ENCODE measurements around the gene FOXP1. TPM values are rescaled to one million over a fixed set of nuclear protein-coding genes. Genes with fewer than 3 reads are reported as not detected.

FOXP1 gene
- total and polyA plus RNA-seq, 4 donors: 15.2 to 263 (median 110) TPM

- Histone ChIP-seq H3K4me3 (ENCODE audit: low read length in 2 of 2) (peak overlapping the region; percentile 76 to 88), H3K4me1 (ENCODE audit: control insufficient read depth in 1 of 2, insufficient read depth in 2 of 2, low read length in 2 of 2) (peaks cover 3 to 5% of the 10 kb centered on the region in 2 donors), H3K27me3 (ENCODE audit: control insufficient read depth in 1 of 2, insufficient read depth in 2 of 2, low read length in 1 of 2) (no peaks in the 10 kb centered on the region), H3K9me3 (ENCODE audit: control insufficient read depth, low read length) (no peaks in the 10 kb centered on the region), H3K27ac (ENCODE audit: low read depth in 1 of 2, low read length in 2 of 2) (no peak overlapping the region), H3K36me3 (ENCODE audit: control insufficient read depth in 1 of 2, insufficient read depth in 2 of 2, low read length in 1 of 2) (no peaks in the 10 kb centered on the region)
- intact Hi-C loops (cut with DNase I): loop anchor here (5.0 to 10.0 kb wide), 6 partner anchors 37 to 589 kb away; no protein-coding TSS in a partner anchor
- ATAC-seq (ENCODE audit: low FRiP score) (no peak), DNase-seq (no peak)
- WGBS, 2 donors: 1% methylated on average over 4 of the region's 4 CpGs
These were observed 517.8 kb downstream of the FOXP1 start for GRCh38 chr3:71065764-71066013.

GRCh38 chr3:71064956-71065763, 518.4 kb downstream of the FOXP1 start:
- Histone ChIP-seq H3K4me1 (ENCODE audit: control insufficient read depth in 1 of 2, insufficient read depth in 2 of 2, low read length in 2 of 2) (peaks cover 3 to 5% of the 10 kb centered on the region in 2 donors), H3K27ac (ENCODE audit: low read depth in 1 of 2, low read length in 2 of 2) (peak overlapping the region; percentile 62 to 99), H3K36me3 (ENCODE audit: control insufficient read depth in 1 of 2, insufficient read depth in 2 of 2, low read length in 1 of 2) (no peaks in the 10 kb centered on the region), H3K9me3 (ENCODE audit: control insufficient read depth, low read length) (no peaks in the 10 kb centered on the region), H3K27me3 (ENCODE audit: control insufficient read depth in 1 of 2, insufficient read depth in 2 of 2, low read length in 1 of 2) (no peaks in the 10 kb centered on the region), H3K4me3 (ENCODE audit: low read length in 2 of 2) (peak overlapping the region; percentile 76 to 88)
- DNase-seq: peak; percentile 72 to 86
- 0% methylated on average over 63 to 85 of the region's 85 CpGs for WGBS, 2 donors
- intact Hi-C loops (cut with DNase I): loop anchor here (5.0 to 10.0 kb wide), 11 partner anchors 37 to 590 kb away; partner anchors contain the start of gene FOXP1 (in 1 of the 2)
- ATAC-seq (ENCODE audit: low FRiP score): peak; percentile 55

GRCh38 chr3:71064291-71064955, 519.1 kb downstream of the FOXP1 start:
- Histone ChIP-seq H3K4me3 (ENCODE audit: low read length in 2 of 2) (peak overlapping the region; percentile 76 to 88), H3K27me3 (ENCODE audit: control insufficient read depth in 1 of 2, insufficient read depth in 2 of 2, low read length in 1 of 2) (no peaks in the 10 kb centered on the region), H3K36me3 (ENCODE audit: control insufficient read depth in 1 of 2, insufficient read depth in 2 of 2, low read length in 1 of 2) (no peaks in the 10 kb centered on the region), H3K4me1 (ENCODE audit: control insufficient read depth in 1 of 2, insufficient read depth in 2 of 2, low read length in 2 of 2) (peaks cover 3 to 5% of the 10 kb centered on the region in 2 donors), H3K9me3 (ENCODE audit: control insufficient read depth, low read length) (no peaks in the 10 kb centered on the region), H3K27ac (ENCODE audit: low read depth in 1 of 2, low read length in 2 of 2) (peak overlapping the region; percentile 62 to 99)
- intact Hi-C loops (cut with DNase I): loop anchor here (5.0 to 10.0 kb wide), 9 partner anchors 42 to 590 kb away; partner anchors contain the start of gene FOXP1 (in 1 of the 2)
- peak; percentile 68 for ATAC-seq (ENCODE audit: low FRiP score)
- 0 to 1% methylated on average over 35 to 46 of the region's 46 CpGs for WGBS, 2 donors
- DNase-seq: peak; percentile 71 to 78

DNA sequence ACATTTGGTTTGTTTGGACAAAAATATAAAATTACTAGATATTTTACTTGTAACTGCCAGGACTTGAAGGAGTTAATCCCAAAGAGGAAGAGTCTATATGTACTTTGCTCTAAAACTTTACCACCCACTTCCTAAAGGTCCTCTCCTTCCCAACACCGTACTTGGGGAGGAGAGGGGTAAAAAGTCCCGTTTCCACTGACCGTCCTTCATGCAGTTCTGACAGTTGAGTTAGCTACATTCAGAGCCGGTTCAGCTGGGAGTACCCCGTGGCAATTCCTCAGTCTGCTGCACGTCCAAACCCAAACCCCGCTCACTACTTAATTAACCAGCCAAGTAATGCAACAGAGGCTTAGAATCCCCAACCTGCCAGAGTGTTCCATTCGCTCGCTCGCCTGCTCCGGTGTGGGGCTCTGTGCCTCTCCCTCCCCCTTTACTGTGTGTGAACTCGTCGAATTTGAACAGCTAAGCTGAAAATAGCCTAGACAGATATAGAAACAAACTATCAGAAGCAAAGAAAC, 519.7 kb downstream of the FOXP1 start:
- no peak for DNase-seq
- Histone ChIP-seq H3K9me3 (ENCODE audit: control insufficient read depth, low read length) (no peaks in the 10 kb centered on the region), H3K27ac (ENCODE audit: low read depth in 1 of 2, low read length in 2 of 2) (peak overlapping the region; percentile 62 to 99), H3K36me3 (ENCODE audit: control insufficient read depth in 1 of 2, insufficient read depth in 2 of 2, low read length in 1 of 2) (no peaks in the 10 kb centered on the region), H3K27me3 (ENCODE audit: control insufficient read depth in 1 of 2, insufficient read depth in 2 of 2, low read length in 1 of 2) (no peaks in the 10 kb centered on the region), H3K4me1 (ENCODE audit: control insufficient read depth in 1 of 2, insufficient read depth in 2 of 2, low read length in 2 of 2) (peaks cover 3 to 5% of the 10 kb centered on the region in 2 donors), H3K4me3 (ENCODE audit: low read length in 2 of 2) (peak overlapping the region; percentile 76 to 88)
- 0 to 1% methylated on average over 13 of the region's 13 CpGs for WGBS, 2 donors
- ATAC-seq (ENCODE audit: low FRiP score): peak; percentile 53
- intact Hi-C loops (cut with DNase I): loop anchor here (5.0 to 10.0 kb wide), 9 partner anchors 42 to 591 kb away; partner anchors contain the start of gene FOXP1 (in 1 of the 2)

GRCh38 chr3:71062952-71063772, 520.4 kb downstream of the FOXP1 start:
- Histone ChIP-seq H3K9me3 (ENCODE audit: control insufficient read depth, low read length) (no peaks in the 10 kb centered on the region), H3K27ac (ENCODE audit: low read depth in 1 of 2, low read length in 2 of 2) (peak overlapping the region; percentile 86 to 88), H3K4me1 (ENCODE audit: control insufficient read depth in 1 of 2, insufficient read depth in 2 of 2, low read length in 2 of 2) (peaks cover 3 to 5% of the 10 kb centered on the region in 2 donors), H3K4me3 (ENCODE audit: low read length in 2 of 2) (peak overlapping the region; percentile 76 to 88), H3K27me3 (ENCODE audit: control insufficient read depth in 1 of 2, insufficient read depth in 2 of 2, low read length in 1 of 2) (no peaks in the 10 kb centered on the region), H3K36me3 (ENCODE audit: control insufficient read depth in 1 of 2, insufficient read depth in 2 of 2, low read length in 1 of 2) (no peaks in the 10 kb centered on the region)
- WGBS, 2 donors: 0 to 1% methylated on average over 6 of the region's 6 CpGs
- ATAC-seq (ENCODE audit: low FRiP score): peak; percentile 36
- DNase-seq: no peak
- intact Hi-C loops (cut with DNase I): loop anchor here (5.0 to 10.0 kb wide), 9 partner anchors 41 to 592 kb away; partner anchors contain the start of gene FOXP1 (in 1 of the 2)

- Histone ChIP-seq H3K4me1 (ENCODE audit: control insufficient read depth in 1 of 2, insufficient read depth in 2 of 2, low read length in 2 of 2) (peaks cover 6 to 8% of the 10 kb centered on the region in 2 donors), H3K27me3 (ENCODE audit: control insufficient read depth in 1 of 2, insufficient read depth in 2 of 2, low read length in 1 of 2) (no peaks in the 10 kb centered on the region), H3K9me3 (ENCODE audit: control insufficient read depth, low read length) (no peaks in the 10 kb centered on the region), H3K36me3 (ENCODE audit: control insufficient read depth in 1 of 2, insufficient read depth in 2 of 2, low read length in 1 of 2) (no peaks in the 10 kb centered on the region), H3K4me3 (ENCODE audit: low read length in 2 of 2) (peak overlapping the region; percentile 76 to 88), H3K27ac (ENCODE audit: low read depth in 1 of 2, low read length in 2 of 2) (peak overlapping the region in 1 of 2 donors; percentile 88)
- WGBS, 2 donors: 1 to 3% methylated on average over 14 of the region's 14 CpGs
- intact Hi-C loops (cut with DNase I): loop anchor here (5.0 to 10.0 kb wide), 9 partner anchors 40 to 593 kb away; partner anchors contain the start of gene FOXP1 (in 1 of the 2)
- ATAC-seq (ENCODE audit: low FRiP score) (no peak), DNase-seq (no peak)
These were observed 521.2 kb downstream of the FOXP1 start for GRCh38 chr3:71062037-71062932.

DNA sequence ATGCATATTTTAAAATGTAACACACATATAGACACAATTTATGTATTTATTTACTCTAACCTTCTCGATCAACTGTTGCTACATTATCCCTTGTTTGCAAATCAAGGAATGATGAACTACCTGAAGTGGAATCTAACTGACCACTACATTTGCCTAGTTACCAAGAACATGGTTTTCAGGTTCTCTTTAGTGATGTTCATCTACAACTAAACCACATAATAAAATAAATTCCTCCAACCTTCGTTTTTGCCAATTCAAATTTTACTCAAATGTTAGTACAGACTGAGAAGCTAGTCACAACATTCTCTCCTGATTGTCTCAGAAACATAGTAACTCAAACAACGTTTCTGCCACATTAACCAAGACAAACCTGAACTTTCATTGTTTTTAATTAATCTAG, 521.9 kb downstream of the FOXP1 start:
- Histone ChIP-seq H3K27me3 (ENCODE audit: control insufficient read depth in 1 of 2, insufficient read depth in 2 of 2, low read length in 1 of 2) (no peaks in the 10 kb centered on the region), H3K36me3 (ENCODE audit: control insufficient read depth in 1 of 2, insufficient read depth in 2 of 2, low read length in 1 of 2) (no peaks in the 10 kb centered on the region), H3K4me3 (ENCODE audit: low read length in 2 of 2) (peak overlapping the region; percentile 76 to 88), H3K27ac (ENCODE audit: low read depth in 1 of 2, low read length in 2 of 2) (peak overlapping the region in 1 of 2 donors; percentile 69), H3K4me1 (ENCODE audit: control insufficient read depth in 1 of 2, insufficient read depth in 2 of 2, low read length in 2 of 2) (peaks cover 5 to 6% of the 10 kb centered on the region in 2 donors), H3K9me3 (ENCODE audit: control insufficient read depth, low read length) (no peaks in the 10 kb centered on the region)
- ATAC-seq (ENCODE audit: low FRiP score) (no peak), DNase-seq (no peak)
- WGBS, 2 donors: 2 to 5% methylated on average over 3 of the region's 3 CpGs
- intact Hi-C loops (cut with DNase I): loop anchor here (5.0 to 10.0 kb wide), 9 partner anchors 39 to 593 kb away; partner anchors contain the start of gene FOXP1 (in 1 of the 2)
